ENCODE results near the gene ITIH4. TPM values are rescaled to one million over a fixed set of nuclear protein-coding genes. Genes with fewer than 3 reads are reported as not detected.

The ITIH4 gene
- total RNA-seq, 1 donor from 2014 or later, result 4.3 TPM

GRCh38 chr3:52771702-52772101 lies 58.8 kb downstream of the ITIH4 start:
- DNase-seq (ENCODE audit: low spot score), result no peak

- DNase-seq (ENCODE audit: low spot score), result no peak
Measured at GRCh38 chr3:52771334-52771681, 59.2 kb downstream of the ITIH4 start.

GRCh38 chr3:52770496-52771333 lies 59.8 kb downstream of the ITIH4 start, which contains the start of gene NEK4:
TSS of gene NEK4 (minus strand) at chr3:52770940. CDS start at chr3:52770746, 194 bp downstream.
- DNase-seq (ENCODE audit: low spot score), result peak; percentile 98

GRCh38 chr3:52769786-52770455 lies 60.6 kb downstream of the ITIH4 start:
- DNase-seq (ENCODE audit: low spot score), result no peak

- DNase-seq (ENCODE audit: low spot score), result no peak
Measured at GRCh38 chr3:52763466-52763865, 67.0 kb downstream of the ITIH4 start.

Small RNA genes lying within 50 kb of the gene (microRNA-seq; reads per million reads assigned to microRNA genes)
- gene MIR8064 (ENCODE audit: borderline number of aligned reads), result not detected

Other genes with a start within 250 kb of the ITIH4 start
- gene PBRM1, start 144.8 kb downstream of the ITIH4 start, total RNA-seq, result 94.0 TPM
- 113 TPM for gene GNL3, start 144.6 kb downstream of the ITIH4 start, total RNA-seq
- 33.2 TPM for gene GLT8D1, start 124.9 kb downstream of the ITIH4 start, total RNA-seq
- gene SPCS1, start 124.6 kb downstream of the ITIH4 start, total RNA-seq, result 65.7 TPM
- 18.1 TPM for gene NEK4, start 59.7 kb downstream of the ITIH4 start, total RNA-seq
- not detected for gene ITIH1, start 53.1 kb downstream of the ITIH4 start, total RNA-seq
- 0.71 TPM for gene ITIH3, start 35.9 kb downstream of the ITIH4 start, total RNA-seq
- gene MUSTN1, start 4.3 kb upstream of the ITIH4 start, total RNA-seq, result 2.4 TPM
- 20.8 TPM for gene STIMATE, start 66.9 kb upstream of the ITIH4 start, total RNA-seq
- gene SFMBT1, start 215.4 kb upstream of the ITIH4 start, total RNA-seq, result 8.9 TPM

Measured in mesenteric fat pad (tissue), 1 donor.